Lung (tissue), 12 donors: ENCODE data around the gene ARHGAP22. TPM values are rescaled to one million over a fixed set of nuclear protein-coding genes. Genes with fewer than 3 reads are reported as not detected.

Source experiments
- ATAC-seq: fragments of 200-7000 bp; cut with Tn5 transposase; one replicate; pipeline ENCODE4 v1.9.1; 2020; ENCODE audit warnings: moderate number of reproducible peaks; ENCODE audit not compliant: insufficient read depth, low FRiP score
- DNase-seq, 3 donors: peaks; one replicate each; pipeline ENCODE4 v3.0.0-alpha.2; 2013 to 2017
- H3K27ac ChIP-seq, 2 donors: one replicate each; pipeline ENCODE4 v1.5.1; 2013; ENCODE audit warnings: mild to moderate bottlenecking in 2 of 2, moderate library complexity in 2 of 2, control low read depth in 1 of 2, inconsistent platforms in 1 of 2, low read depth in 1 of 2, low read length in 1 of 2
- H3K27me3 ChIP-seq, 3 donors: one replicate each; pipeline ENCODE4 v1.5.1; 2013; ENCODE audit warnings: low read length in 2 of 3; ENCODE audit not compliant: control insufficient read depth in 3 of 3, insufficient read depth in 3 of 3
- H3K36me3 ChIP-seq, 4 donors: one replicate each; pipeline ENCODE4 v1.5.1; 2013; ENCODE audit warnings: low read length in 4 of 4, mild to moderate bottlenecking in 1 of 4, moderate library complexity in 1 of 4; ENCODE audit not compliant: control insufficient read depth in 4 of 4, insufficient read depth in 4 of 4
- H3K4me1 ChIP-seq, 5 donors: one replicate each; pipeline ENCODE4 v1.5.1; 2013; ENCODE audit warnings: low read length in 5 of 5, mild to moderate bottlenecking in 2 of 5, moderate library complexity in 1 of 5; ENCODE audit not compliant: control insufficient read depth in 5 of 5, insufficient read depth in 5 of 5
- H3K4me3 ChIP-seq: one replicate; pipeline ENCODE4 v1.5.1; 2013; ENCODE audit warnings: mild to moderate bottlenecking, control low read depth, moderate library complexity
- H3K9ac ChIP-seq, 2 donors: one replicate each; pipeline ENCODE4 v1.5.1; 2013; ENCODE audit warnings: low read length in 2 of 2, control low read depth in 1 of 2; ENCODE audit not compliant: insufficient read depth in 1 of 2
- H3K9me3 ChIP-seq, 4 donors: one replicate each; pipeline ENCODE4 v1.5.1; 2013; ENCODE audit warnings: low read length in 3 of 4, mild to moderate bottlenecking in 1 of 4, moderate library complexity in 1 of 4; ENCODE audit not compliant: control insufficient read depth in 4 of 4, insufficient read depth in 3 of 4
- CTCF ChIP-seq: IDR thresholded peaks from 2 replicates; pipeline ENCODE4 v1.5.1; 2012; ENCODE audit warnings: mild to moderate bottlenecking; ENCODE audit errors: control extremely low read depth, extremely low read depth
- WGBS, 2 donors: extraction: QIAGEN DNeasy Blood & Tissue Kit; methylation state at CpG; one replicate each; pipeline ENCODE4 v1.1.7; 2013; 5-methylcytosine and 5-hydroxymethylcytosine counted together
- polyA plus RNA-seq, 2 donors: library from polyadenylated mRNA; stranded (reverse); fragments of 200-250 nt; gene quantifications; one replicate each; pipeline ENCODE4 v1.2.1, GENCODE V29; 2013
- total RNA-seq, 2 donors: library from RNA; depleted of rRNA in 1 of 2; stranded (reverse); fragments of >200 nt in 1 of 2; gene quantifications; one replicate each; pipeline ENCODE4 v1.2.1, GENCODE V29; 2014 to 2021
- donor health status: control.
- donor health status: control.
- donor health status: Bipolar disorder and iron deficiency.
- donor health status: healthy.
- donor health status: DM: yes; HTN: yes; CAD: no.

ARHGAP22 gene
- total and polyA plus RNA-seq, 4 donors = 3.2 to 6.9 (median 4.1) TPM

DNA sequence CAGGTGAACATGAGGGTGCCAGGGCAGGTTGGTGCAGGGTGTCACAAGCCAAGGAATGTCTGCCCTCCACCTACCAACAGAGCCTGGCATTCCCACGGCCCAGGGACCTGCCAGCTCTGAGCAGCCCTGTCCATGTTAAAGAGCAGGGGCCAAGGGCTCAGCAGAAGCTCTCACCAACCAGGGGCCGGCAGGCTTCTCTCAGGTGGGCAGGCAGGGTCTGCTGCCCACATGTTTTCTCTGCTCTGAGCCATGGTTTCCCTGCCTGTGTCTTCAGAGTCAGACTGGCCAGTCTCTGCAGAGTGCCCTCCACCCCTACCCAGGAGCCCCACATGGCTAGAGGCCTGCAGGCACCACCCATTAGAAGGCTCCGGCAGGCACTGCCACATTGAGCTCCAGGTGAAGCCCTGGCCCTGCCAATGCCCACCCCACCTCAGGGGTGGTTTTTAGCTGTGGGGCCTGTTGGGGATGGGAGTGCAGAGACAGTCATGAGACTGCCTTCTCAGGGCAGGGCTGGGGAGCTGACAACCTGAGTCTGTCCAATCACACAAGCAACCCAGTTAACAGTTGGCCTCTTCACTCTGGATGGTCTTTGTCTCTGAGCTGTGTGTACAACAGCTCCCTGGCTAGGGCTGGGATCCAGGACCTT, 135.9 kb downstream of the ARHGAP22 start:
- ATAC-seq (no peak), DNase-seq (no peak)
- Histone ChIP-seq H3K36me3 (no peaks in the 10 kb centered on the region), H3K27me3 (no peaks in the 10 kb centered on the region), H3K9me3 (peaks cover 0 to 2% (median 0%) of the 10 kb centered on the region in 4 donors), H3K4me1 (peaks cover 0 to 29% (median 0%) of the 10 kb centered on the region in 5 donors), H3K4me3 (no peak overlapping the region), H3K27ac (no peak overlapping the region), H3K9ac (no peak overlapping the region)
- no peak for TF ChIP-seq CTCF
- WGBS, 2 donors = 92 to 95% methylated on average over 3 of the region's 3 CpGs

GRCh38 chr10:48468130-48468790, 136.6 kb downstream of the ARHGAP22 start:
- Histone ChIP-seq H3K27ac (no peak overlapping the region), H3K9me3 (peaks cover 0 to 2% (median 0%) of the 10 kb centered on the region in 4 donors), H3K4me1 (peaks cover 0 to 36% (median 0%) of the 10 kb centered on the region in 5 donors), H3K4me3 (no peak overlapping the region), H3K27me3 (no peaks in the 10 kb centered on the region), H3K36me3 (no peaks in the 10 kb centered on the region), H3K9ac (no peak overlapping the region)
- WGBS, 2 donors = 48 to 68% methylated on average over 3 of the region's 3 CpGs
- ATAC-seq = no peak
- no peak for TF ChIP-seq CTCF
- DNase-seq = no peak

- Histone ChIP-seq H3K9ac (no peak overlapping the region), H3K27me3 (no peaks in the 10 kb centered on the region), H3K4me3 (no peak overlapping the region), H3K27ac (no peak overlapping the region), H3K36me3 (no peaks in the 10 kb centered on the region), H3K4me1 (peaks cover 0 to 38% (median 0%) of the 10 kb centered on the region in 5 donors), H3K9me3 (peaks cover 0 to 2% (median 0%) of the 10 kb centered on the region in 4 donors)
- DNase-seq (no peak), ATAC-seq (no peak)
- no peak for TF ChIP-seq CTCF
- WGBS, 2 donors = 84 to 89% methylated on average over 4 of the region's 4 CpGs
Observed at GRCh38 chr10:48467669-48468068, 137.2 kb downstream of the ARHGAP22 start.
